ENCODE data around the gene TMCO2. TPM values are rescaled to one million over a fixed set of nuclear protein-coding genes. Genes with fewer than 3 reads are reported as not detected.

The TMCO2 gene
- not detected in 2 replicates for total RNA-seq

DNA sequence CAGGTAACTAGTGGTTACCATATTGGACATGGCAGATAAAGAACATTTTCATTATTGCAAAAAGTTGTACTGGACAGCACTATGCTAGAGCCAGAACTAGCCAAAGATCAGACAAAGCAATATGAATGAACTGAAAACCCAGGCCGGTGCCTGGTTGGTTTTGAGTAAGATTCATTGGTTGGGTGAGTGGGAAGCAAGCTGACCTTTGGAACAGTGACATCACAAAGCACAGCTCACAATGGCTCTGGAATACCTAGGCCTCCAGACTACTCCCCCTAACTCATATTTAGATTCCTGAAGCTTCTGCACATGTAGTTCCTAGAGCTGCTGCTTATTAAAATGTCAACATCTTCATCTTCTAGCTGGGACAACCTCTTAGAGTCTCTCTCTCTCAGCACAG is at the start of gene TMCO2:
Gene TMCO2, plus strand, starts transcription at position 283 of the 400 bp plus-strand sequence. Its CDS starts 57 bp downstream, at position 340.

DNA sequence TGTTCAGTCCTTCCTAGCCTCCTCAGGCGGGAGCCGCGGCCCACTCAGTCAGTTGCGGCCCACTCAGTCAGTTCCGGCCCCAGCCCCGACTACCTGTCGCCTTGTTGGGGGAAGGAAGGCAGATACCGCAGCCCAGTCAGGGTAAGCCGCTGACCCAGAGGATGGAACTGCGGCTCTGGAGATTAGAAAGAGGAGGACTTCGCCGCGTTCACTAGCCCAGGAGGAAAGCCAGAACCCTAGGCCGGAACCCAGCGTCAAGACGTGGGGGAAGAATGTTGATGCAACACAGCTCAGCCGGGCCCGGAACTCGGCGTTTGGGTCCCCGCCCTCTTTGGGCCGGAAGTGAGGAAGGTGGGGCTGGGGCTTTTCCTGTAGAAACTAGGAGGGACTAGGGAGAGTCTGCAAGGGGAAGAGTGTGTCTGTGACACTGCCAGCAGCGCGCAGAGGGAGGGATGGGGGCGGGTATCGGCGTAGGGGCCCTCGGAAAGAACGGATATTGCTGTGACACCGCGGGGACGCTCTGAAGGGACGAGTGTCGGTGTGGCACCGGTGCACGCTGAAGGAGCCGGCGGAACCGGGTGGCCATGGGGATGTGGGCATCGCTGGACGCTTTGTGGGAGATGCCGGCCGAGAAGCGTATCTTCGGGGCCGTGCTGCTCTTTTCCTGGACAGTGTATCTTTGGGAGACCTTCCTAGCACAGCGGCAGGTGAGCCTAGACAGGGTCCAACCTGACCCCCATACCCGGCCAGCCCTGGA is 10.1 kb downstream of the TMCO2 start, which contains the start of gene ZMPSTE24:
Gene ZMPSTE24, plus strand, starts transcription at position 549 of the 757 bp plus-strand sequence. Its CDS starts 36 bp downstream, at position 585.

Other genes with a start within 250 kb of the TMCO2 start
- gene CAP1, start 207.2 kb upstream of the TMCO2 start, total RNA-seq: 342 and 345 TPM in 2 replicates
- gene PPT1, start 150.7 kb upstream of the TMCO2 start, total RNA-seq: 42.5 and 74.1 TPM in 2 replicates
- gene RLF, start 86.5 kb upstream of the TMCO2 start, total RNA-seq: 37.6 and 43.0 TPM in 2 replicates
- gene ZMPSTE24, start 10.3 kb downstream of the TMCO2 start, total RNA-seq: 108 and 137 TPM in 2 replicates
- gene COL9A2, start 69.3 kb downstream of the TMCO2 start, total RNA-seq: 1.4 and 2.3 TPM in 2 replicates
- 15.2 and 18.5 TPM in 2 replicates for gene SMAP2, start 125.8 kb downstream of the TMCO2 start, total RNA-seq
- gene ZFP69B, start 202.5 kb downstream of the TMCO2 start, total RNA-seq: 3.5 and 3.9 TPM in 2 replicates
- gene ZFP69, start 229.4 kb downstream of the TMCO2 start, total RNA-seq: 3.9 and 4.2 TPM in 2 replicates

Data from articular chondrocyte of knee joint (primary cell).